ENCODE data around the gene PPP1R1B. TPM values are rescaled to one million over a fixed set of nuclear protein-coding genes. Genes with fewer than 3 reads are reported as not detected.

PPP1R1B gene
- total and polyA plus RNA-seq, 12 donors, result 0.32 to 58.0 (median 13.0) TPM; not detected in 1

- Histone ChIP-seq H3K4me1 (replicated peaks in 1 of 2) (peaks cover 21 to 35% of the 10 kb centered on the region in 2 donors), H3K4me3 (no peak overlapping the region), H3K27ac (no peak overlapping the region), H3K36me3 (replicated peaks in 1 of 2) (no peaks in the 10 kb centered on the region), H3K27me3 (peaks cover 99% of the 10 kb centered on the region), H3K9me3 (replicated peaks in 1 of 3) (no peaks in the 10 kb centered on the region)
- no peak for TF ChIP-seq POLR2A (IDR thresholded peaks at IDR 0.05)
- no peak for TF ChIP-seq CTCF (IDR thresholded peaks at IDR 0.05)
- DNase-seq, result no peak
- WGBS, 4 donors, result 40 to 58% (median 47%) methylated on average over 10 to 12 of the region's 12 CpGs
- intact Hi-C loops (cut with DNase I), result no loop called here
These were observed 24.8 kb upstream of the PPP1R1B start for GRCh38 chr17:39601758-39602532.

GRCh38 chr17:39602533-39603303 is 24.0 kb upstream of the PPP1R1B start:
- Histone ChIP-seq H3K4me1 (replicated peaks in 1 of 2) (peaks cover 22 to 38% of the 10 kb centered on the region in 2 donors), H3K27me3 (peaks cover 99% of the 10 kb centered on the region), H3K36me3 (replicated peaks in 1 of 2) (no peaks in the 10 kb centered on the region), H3K9me3 (replicated peaks in 1 of 3) (no peaks in the 10 kb centered on the region), H3K4me3 (no peak overlapping the region), H3K27ac (no peak overlapping the region)
- no peak for TF ChIP-seq POLR2A (IDR thresholded peaks at IDR 0.05)
- no peak for TF ChIP-seq CTCF (IDR thresholded peaks at IDR 0.05)
- 14 to 56% (median 38%) methylated on average over 3 to 4 of the region's 4 CpGs for WGBS, 4 donors
- intact Hi-C loops (cut with DNase I), result no loop called here
- DNase-seq, result no peak

- Histone ChIP-seq H3K27me3 (peaks cover 100% of the 10 kb centered on the region), H3K4me1 (replicated peaks in 1 of 2) (peaks cover 18 to 37% of the 10 kb centered on the region in 2 donors)
- intact Hi-C loops (cut with DNase I), result no loop called here
These were observed 23.3 kb upstream of the PPP1R1B start for GRCh38 chr17:39603304-39604016.

More at GRCh38 chr17:39603304-39604016, 23.3 kb upstream of the PPP1R1B start:
- no peaks in the 10 kb centered on the region for H3K9me3 ChIP-seq (replicated peaks in 1 of 3)
- 8 to 12% (median 10%) methylated on average over 14 of the region's 14 CpGs for WGBS, 4 donors
- H3K36me3 ChIP-seq (replicated peaks in 1 of 2), result no peaks in the 10 kb centered on the region
- H3K4me3 ChIP-seq, result no peak overlapping the region
- TF ChIP-seq POLR2A (IDR thresholded peaks at IDR 0.05) (no peak), CTCF (IDR thresholded peaks at IDR 0.05) (no peak)
- no peak overlapping the region for H3K27ac ChIP-seq
- no peak for DNase-seq

All from adrenal gland (tissue), 12 donors.